GM20431 (cell line): ENCODE results near the gene BRCA2.

Source experiments
- in situ Hi-C: fragments of 300-500 bp; cut with MseI, MboI; formaldehyde crosslinking; loops from one replicate; pipeline ENCODE4 v1.15.0; 2020; ENCODE audit warnings: low sequenced_read_pairs; ENCODE audit not compliant: unreplicated experiment

The BRCA2 gene

GRCh38 chr13:32315238-32316027 is at the start of gene BRCA2, which contains the start of gene ZAR1L:
BRCA2 (plus strand) TSS chr13:32315508; CDS start chr13:32316461, 953 bp downstream.
ZAR1L (minus strand) TSS chr13:32315363; CDS start chr13:32311925, 3,438 bp downstream.
- in situ Hi-C loops = loop anchor here (25.0 kb wide), 2 partner anchors 303 to 403 kb away; no protein-coding TSS in a partner anchor

- in situ Hi-C loops = no loop called here
These were observed 49.6 kb upstream of the BRCA2 start for GRCh38 chr13:32265726-32266125.

GRCh38 chr13:32266130-32266529 is 49.2 kb upstream of the BRCA2 start:
- in situ Hi-C loops = no loop called here

GRCh38 chr13:32267836-32268439 is 47.4 kb upstream of the BRCA2 start:
- in situ Hi-C loops = no loop called here

GRCh38 chr13:32272021-32272683 is 43.2 kb upstream of the BRCA2 start:
- in situ Hi-C loops = no loop called here

GRCh38 chr13:32277839-32278238 is 37.5 kb upstream of the BRCA2 start:
- in situ Hi-C loops = no loop called here

GRCh38 chr13:32278426-32278825 is 36.9 kb upstream of the BRCA2 start:
- in situ Hi-C loops = no loop called here

- in situ Hi-C loops = no loop called here
These were observed 34.2 kb upstream of the BRCA2 start for GRCh38 chr13:32281096-32281495.

- in situ Hi-C loops = no loop called here
These were observed 33.1 kb upstream of the BRCA2 start for GRCh38 chr13:32282096-32282711.

- in situ Hi-C loops = no loop called here
These were observed 30.2 kb upstream of the BRCA2 start for GRCh38 chr13:32284927-32285632.

- in situ Hi-C loops = no loop called here
These were observed 29.7 kb upstream of the BRCA2 start for GRCh38 chr13:32285633-32285965.

GRCh38 chr13:32297206-32297605 is 18.1 kb upstream of the BRCA2 start:
- in situ Hi-C loops = no loop called here

- in situ Hi-C loops = no loop called here
These were observed 16.6 kb upstream of the BRCA2 start for GRCh38 chr13:32298695-32299094.

GRCh38 chr13:32299893-32300292 is 15.4 kb upstream of the BRCA2 start:
- in situ Hi-C loops = loop anchor here (25.0 kb wide), 2 partner anchors 288 to 388 kb away; no protein-coding TSS in a partner anchor

- in situ Hi-C loops = loop anchor here (25.0 kb wide), 2 partner anchors 288 to 388 kb away; no protein-coding TSS in a partner anchor
These were observed 14.9 kb upstream of the BRCA2 start for GRCh38 chr13:32300406-32300805.

GRCh38 chr13:32300920-32301319 is 14.4 kb upstream of the BRCA2 start:
- in situ Hi-C loops = loop anchor here (25.0 kb wide), 2 partner anchors 289 to 389 kb away; no protein-coding TSS in a partner anchor

GRCh38 chr13:32302461-32302860 is 12.8 kb upstream of the BRCA2 start:
- in situ Hi-C loops = loop anchor here (25.0 kb wide), 2 partner anchors 290 to 390 kb away; no protein-coding TSS in a partner anchor

GRCh38 chr13:32305646-32306045 is 9.7 kb upstream of the BRCA2 start:
- in situ Hi-C loops = loop anchor here (25.0 kb wide), 2 partner anchors 293 to 393 kb away; no protein-coding TSS in a partner anchor

- in situ Hi-C loops = loop anchor here (25.0 kb wide), 2 partner anchors 297 to 397 kb away; no protein-coding TSS in a partner anchor
These were observed 5.8 kb upstream of the BRCA2 start for GRCh38 chr13:32309312-32310133.
